MM.1S (cell line): ENCODE measurements around the gene RARRES2.
A peak's percentile ranks its signal among the peaks of the same experiment; 100 is the strongest.
"Not testable (repeated sequence)": the region's sequence is repeated elsewhere in the genome, so short reads cannot be mapped to it uniquely, and the experiment has no call there.

Experiments
- DNase-seq: peaks from one replicate; pipeline ENCODE4 v3.0.0-alpha.2; 2015
- H2AFZ ChIP-seq: fragments of 300-600 bp; sonication (generic); 2 replicates; pipeline ENCODE4 v1.6.0; 2016; ENCODE audit warnings: antibody characterized with exemption, low read length
- H3F3A ChIP-seq: fragments of 300-600 bp; sonication (generic); 2 replicates; pipeline ENCODE4 v1.6.1; 2016; ENCODE audit warnings: mild to moderate bottlenecking, antibody characterized with exemption, low read length, moderate library complexity, mixed read lengths; ENCODE audit not compliant: insufficient read depth
- H3K27ac ChIP-seq: fragments of 300-600 bp; sonication (generic); 2 replicates; pipeline ENCODE4 v1.5.1; 2016; ENCODE audit warnings: mild to moderate bottlenecking, low read length
- H3K27me3 ChIP-seq: fragments of 300-600 bp; sonication (generic); replicated peaks from 2 replicates; pipeline ENCODE4 v1.6.0; 2016; ENCODE audit warnings: low read length; ENCODE audit not compliant: insufficient read depth
- H3K36me3 ChIP-seq: fragments of 300-600 bp; sonication (generic); replicated peaks from 2 replicates; pipeline ENCODE4 v1.6.1; 2016; ENCODE audit warnings: mild to moderate bottlenecking, low read length, mixed read lengths; ENCODE audit not compliant: insufficient read depth
- H3K4me1 ChIP-seq: fragments of 300-600 bp; sonication (generic); 2 replicates; pipeline ENCODE4 v1.6.1; 2016; ENCODE audit warnings: low read length, mixed read lengths
- H3K4me2 ChIP-seq: fragments of 300-600 bp; sonication (generic); 2 replicates; pipeline ENCODE4 v1.6.0; 2016; ENCODE audit warnings: low read depth, low read length
- H3K4me3 ChIP-seq: fragments of 300-600 bp; sonication (generic); 2 replicates; pipeline ENCODE4 v1.5.1; 2016; ENCODE audit warnings: low read length, mixed read lengths
- H3K79me2 ChIP-seq: fragments of 300-600 bp; sonication (generic); 2 replicates; pipeline ENCODE4 v1.6.1; 2016; ENCODE audit warnings: mixed run types, low read length, mixed read lengths
- H3K9ac ChIP-seq: fragments of 300-600 bp; sonication (generic); 2 replicates; pipeline ENCODE4 v1.6.1; 2016; ENCODE audit warnings: low read length, mixed read lengths
- H3K9me2 ChIP-seq: fragments of 300-600 bp; sonication (generic); replicated peaks from 2 replicates; pipeline ENCODE4 v1.6.1; 2016; ENCODE audit warnings: mild to moderate bottlenecking, low read length, mixed read lengths; ENCODE audit not compliant: insufficient read depth
- H3K9me3 ChIP-seq: fragments of 300-600 bp; sonication (generic); replicated peaks from 2 replicates; pipeline ENCODE4 v1.6.1; 2016; ENCODE audit warnings: mild to moderate bottlenecking, low read length, mixed read lengths; ENCODE audit not compliant: insufficient read depth
- H4K20me1 ChIP-seq: fragments of 300-600 bp; sonication (generic); 2 replicates; pipeline ENCODE4 v1.6.1; 2016; ENCODE audit warnings: mild to moderate bottlenecking, low read length, moderate library complexity, mixed read lengths; ENCODE audit not compliant: insufficient read depth
- CTCF ChIP-seq: fragments of 300-600 bp; sonication (generic); IDR thresholded peaks from 2 replicates; pipeline ENCODE4 v1.5.1; 2016; ENCODE audit warnings: antibody characterized with exemption, low read length, mixed read lengths
- EZH2 ChIP-seq: fragments of 300-600 bp; sonication (generic); optimal IDR thresholded peaks from 2 replicates; pipeline ENCODE3; 2017; ENCODE audit warnings: low read depth, mild to moderate bottlenecking, antibody characterized with exemption, low read length, mixed read lengths
- EZH2phosphoT487 ChIP-seq: fragments of 300-600 bp; sonication (generic); IDR thresholded peaks from 2 replicates; pipeline ENCODE4 v1.6.1; 2018; ENCODE audit warnings: antibody characterized with exemption, low read length

Gene RARRES2

GRCh38 chr7:150388709-150389531 lies 47.5 kb upstream of the RARRES2 start:
- Histone ChIP-seq H3K4me2 (no peak overlapping the region), H3K27ac (no peak overlapping the region), H3K36me3 (no peaks in the 10 kb centered on the region), H3F3A (peaks cover 20% of the 10 kb centered on the region), H3K4me1 (peaks cover 28% of the 10 kb centered on the region), H3K9ac (no peak overlapping the region), H3K79me2 (peaks cover 15% of the 10 kb centered on the region), H3K4me3 (no peak overlapping the region), H3K27me3 (no peaks in the 10 kb centered on the region), H2AFZ (no peak overlapping the region), H3K9me2 (no peaks in the 10 kb centered on the region), H4K20me1 (no peaks in the 10 kb centered on the region), H3K9me3 (no peaks in the 10 kb centered on the region)
- no peak for TF ChIP-seq CTCF
- TF ChIP-seq EZH2phosphoT487 = no peak
- no peak for TF ChIP-seq EZH2
- no peak for DNase-seq

DNA sequence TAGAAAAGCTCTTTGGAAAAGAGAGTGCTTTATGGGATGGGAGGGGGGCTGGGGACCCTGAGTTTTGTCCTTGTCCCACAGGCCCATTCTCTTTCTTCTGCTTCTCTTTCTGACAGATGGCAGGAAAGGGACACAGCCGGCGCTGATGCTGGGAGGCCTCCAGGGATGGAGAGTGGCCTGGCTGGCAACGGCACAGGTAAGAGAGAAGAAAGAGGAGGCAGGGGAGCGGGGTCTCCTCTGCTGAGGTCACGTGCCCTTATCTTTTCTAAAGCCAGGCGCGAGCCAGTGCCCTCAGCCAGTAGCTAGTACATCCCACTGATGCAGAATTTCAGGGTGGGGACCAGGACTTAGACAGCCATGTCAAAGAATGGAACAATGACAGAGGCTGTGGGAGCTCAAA lies 46.9 kb upstream of the RARRES2 start:
- Histone ChIP-seq H3F3A (peaks cover 23% of the 10 kb centered on the region), H4K20me1 (no peaks in the 10 kb centered on the region), H3K4me2 (no peak overlapping the region), H3K27me3 (no peaks in the 10 kb centered on the region), H3K27ac (no peak overlapping the region), H3K4me1 (peaks cover 34% of the 10 kb centered on the region), H3K9me2 (no peaks in the 10 kb centered on the region), H3K79me2 (peaks cover 21% of the 10 kb centered on the region), H3K4me3 (no peak overlapping the region), H3K9ac (no peak overlapping the region), H3K9me3 (no peaks in the 10 kb centered on the region), H3K36me3 (no peaks in the 10 kb centered on the region), H2AFZ (no peak overlapping the region)
- DNase-seq = no peak
- TF ChIP-seq EZH2 (no peak), EZH2phosphoT487 (no peak), CTCF (no peak)

- Histone ChIP-seq H3K4me1 (peaks cover 57% of the 10 kb centered on the region), H3K4me3 (peak overlapping the region; percentile 15; the same call in 1 of the 2 replicates), H3K79me2 (peaks cover 44% of the 10 kb centered on the region), H3K4me2 (peak overlapping the region; percentile 93), H3K9ac (peak overlapping the region; percentile 49), H3F3A (peaks cover 41% of the 10 kb centered on the region), H3K27ac (peak overlapping the region; percentile 86)
- H3K9me2 ChIP-seq, H3K9me3 ChIP-seq, H3K27me3 ChIP-seq, H2AFZ ChIP-seq, H4K20me1 ChIP-seq, DNase-seq, H3K36me3 ChIP-seq: not testable (repeated sequence)
These were observed 44.5 kb upstream of the RARRES2 start for GRCh38 chr7:150385884-150386283.

DNA sequence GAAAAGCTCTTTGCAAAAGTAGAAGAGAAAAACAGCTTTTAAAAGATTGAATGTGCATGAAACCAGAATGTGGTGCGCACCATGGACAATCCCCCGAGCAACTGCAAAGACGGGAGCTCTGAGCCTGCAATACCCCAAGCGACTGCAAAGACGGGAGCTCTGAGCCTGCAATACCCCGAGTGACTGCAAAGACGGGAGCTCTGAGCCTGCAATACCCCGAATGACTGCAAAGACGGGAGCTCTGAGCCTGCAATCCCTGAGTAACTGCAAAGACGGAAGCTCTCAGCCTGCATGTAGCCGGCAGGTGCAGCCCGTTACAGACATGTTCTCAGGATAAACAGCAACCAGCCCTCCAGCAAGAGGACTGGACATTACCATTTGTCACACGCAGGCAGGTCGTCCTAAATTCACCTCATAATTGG lies 43.9 kb upstream of the RARRES2 start:
- H3F3A ChIP-seq = peaks cover 47% of the 10 kb centered on the region
- H3K9me3 ChIP-seq = no peaks in the 10 kb centered on the region
- H3K27ac ChIP-seq = peak overlapping the region; percentile 86
- H3K4me1 ChIP-seq = peaks cover 62% of the 10 kb centered on the region
- no peak overlapping the region for H2AFZ ChIP-seq
- no peak for TF ChIP-seq EZH2
- TF ChIP-seq CTCF = no peak
- no peak for TF ChIP-seq EZH2phosphoT487
- peak overlapping the region; percentile 49 for H3K9ac ChIP-seq
- H3K4me2 ChIP-seq = peak overlapping the region; percentile 93; the same call in 1 of the 2 replicates
- H3K79me2 ChIP-seq = peaks cover 50% of the 10 kb centered on the region
- no peaks in the 10 kb centered on the region for H3K27me3 ChIP-seq
- H3K9me2 ChIP-seq = no peaks in the 10 kb centered on the region
- peak overlapping the region; percentile 15; the same call in 1 of the 2 replicates for H3K4me3 ChIP-seq
- H3K36me3 ChIP-seq = no peaks in the 10 kb centered on the region
- DNase-seq = peak; percentile 30
- no peaks in the 10 kb centered on the region for H4K20me1 ChIP-seq
